Trophoblast cell (in vitro differentiated cells and primary cell): ENCODE results near the gene AGA.

Experiments
- DNase-seq, 2 donors: peaks; one replicate each; pipeline ENCODE4 v3.0.0-alpha.2; 2016
- H2AFZ ChIP-seq: 2 replicates; pipeline ENCODE4 v1.6.1; 2013; ENCODE audit warnings: low read length, moderate library complexity, mild to moderate bottlenecking; ENCODE audit not compliant: insufficient read depth, poor library complexity
- H2AK5ac ChIP-seq: 2 replicates; pipeline ENCODE4 v1.6.1; 2013; ENCODE audit warnings: mild to moderate bottlenecking, low read length
- H2BK120ac ChIP-seq: 2 replicates; pipeline ENCODE4 v1.6.1; 2013; ENCODE audit warnings: low read length, mild to moderate bottlenecking, moderate library complexity; ENCODE audit not compliant: insufficient read depth, poor library complexity
- H2BK12ac ChIP-seq: 2 replicates; pipeline ENCODE4 v1.6.1; 2013; ENCODE audit warnings: mild to moderate bottlenecking, low read length, moderate library complexity
- H2BK5ac ChIP-seq: 2 replicates; pipeline ENCODE4 v1.6.1; 2013; ENCODE audit warnings: low read length, low read depth, moderate library complexity, mild to moderate bottlenecking; ENCODE audit not compliant: poor library complexity
- H3K14ac ChIP-seq: 2 replicates; pipeline ENCODE4 v1.6.1; 2013; ENCODE audit warnings: mild to moderate bottlenecking, low read length
- H3K18ac ChIP-seq: 2 replicates; pipeline ENCODE4 v1.6.1; 2013; ENCODE audit warnings: mild to moderate bottlenecking, low read length
- H3K23ac ChIP-seq: 2 replicates; pipeline ENCODE4 v1.6.1; 2013; ENCODE audit warnings: low read length
- H3K27ac ChIP-seq: 2 replicates; pipeline ENCODE4 v1.5.1; 2013; ENCODE audit warnings: low read depth, mild to moderate bottlenecking, inconsistent platforms, low read length, moderate library complexity
- H3K27me3 ChIP-seq: 2 replicates; pipeline ENCODE4 v1.6.1; 2013; ENCODE audit warnings: inconsistent platforms, mild to moderate bottlenecking, low read length, moderate library complexity; ENCODE audit not compliant: insufficient read depth
- H3K36me3 ChIP-seq, 2 experiments: 1 replicate in 1 of 2; 2 replicates in 1 of 2; pipeline ENCODE4 v1.6.1; 2013; ENCODE audit warnings: low read length in 2 of 2, mild to moderate bottlenecking in 2 of 2, moderate library complexity in 1 of 2; ENCODE audit not compliant: insufficient read depth in 2 of 2, control insufficient read depth in 1 of 2
- H3K4ac ChIP-seq: 2 replicates; pipeline ENCODE4 v1.6.1; 2013; ENCODE audit warnings: low read depth, mild to moderate bottlenecking, low read length, moderate library complexity
- H3K4me1 ChIP-seq, 2 experiments: 1 replicate in 1 of 2; 2 replicates in 1 of 2; pipeline ENCODE4 v1.6.1; 2013; ENCODE audit warnings: low read length in 2 of 2, mild to moderate bottlenecking in 2 of 2, moderate library complexity in 1 of 2; ENCODE audit not compliant: insufficient read depth in 2 of 2, control insufficient read depth in 1 of 2
- H3K4me2 ChIP-seq: 2 replicates; pipeline ENCODE4 v1.6.1; 2013; ENCODE audit warnings: inconsistent platforms, mild to moderate bottlenecking, low read length, moderate library complexity
- H3K4me3 ChIP-seq: 2 replicates; pipeline ENCODE4 v1.5.1; 2013; ENCODE audit warnings: mild to moderate bottlenecking, low read depth, low read length, inconsistent platforms
- H3K79me1 ChIP-seq: one replicate; pipeline ENCODE4 v1.6.1; 2013; ENCODE audit warnings: low read length
- H3K79me2 ChIP-seq: 2 replicates; pipeline ENCODE4 v1.6.1; 2013; ENCODE audit warnings: low read length, mild to moderate bottlenecking; ENCODE audit not compliant: control insufficient read depth, insufficient read depth, poor library complexity
- H3K9ac ChIP-seq: 2 replicates; pipeline ENCODE4 v1.6.1; 2013; ENCODE audit warnings: mild to moderate bottlenecking, low read length
- H3K9me3 ChIP-seq: 2 replicates; pipeline ENCODE4 v1.6.1; 2013; ENCODE audit warnings: low read depth, mild to moderate bottlenecking, control low read depth, inconsistent platforms, low read length; ENCODE audit not compliant: insufficient read depth
- H4K12ac ChIP-seq: 2 replicates; pipeline ENCODE4 v1.6.1; 2013; ENCODE audit warnings: low read depth, mild to moderate bottlenecking, low read length, moderate library complexity
- H4K8ac ChIP-seq: 2 replicates; pipeline ENCODE4 v1.6.1; 2013; ENCODE audit warnings: low read depth, mild to moderate bottlenecking, low read length, moderate library complexity
- H4K91ac ChIP-seq: one replicate; pipeline ENCODE4 v1.6.1; 2013; ENCODE audit warnings: low read depth, mild to moderate bottlenecking, low read length, moderate library complexity
- WGBS: extraction: QIAGEN DNeasy Blood & Tissue Kit; methylation state at CpG from one replicate; pipeline ENCODE4 v1.1.7; 2013; ENCODE audit warnings: missing lambda C conversion rate; ENCODE audit not compliant: insufficient read length, insufficient coverage; ENCODE audit errors: extremely low coverage; 5-methylcytosine and 5-hydroxymethylcytosine counted together

AGA gene

GRCh38 chr4:177444911-177445736, 2.9 kb upstream of the AGA start:
- no peaks in the 10 kb centered on the region for H3K9me3 ChIP-seq
- peak; percentile 78 to 88 for DNase-seq
- no peak overlapping the region for H3K27ac ChIP-seq
- H3K4me1 ChIP-seq = peaks cover 0 to 3% of the 10 kb centered on the region in 2 experiments
- no peak overlapping the region for H2AFZ ChIP-seq
- no peak overlapping the region for H4K8ac ChIP-seq
- peaks cover 4% of the 10 kb centered on the region for H3K79me2 ChIP-seq
- H3K9ac ChIP-seq = no peak overlapping the region
- H3K79me1 ChIP-seq = peaks cover 6% of the 10 kb centered on the region
- H3K14ac ChIP-seq = no peak overlapping the region
- no peak overlapping the region for H3K18ac ChIP-seq
- no peaks in the 10 kb centered on the region for H3K36me3 ChIP-seq
- no peak overlapping the region for H2BK120ac ChIP-seq
- H3K27me3 ChIP-seq = no peaks in the 10 kb centered on the region
- no peak overlapping the region for H2BK5ac ChIP-seq
- H2AK5ac ChIP-seq = peak overlapping the region; percentile 79
- H3K23ac ChIP-seq = no peak overlapping the region
- no CpG with 5 or more reads among the region's 26 CpGs for WGBS
- no peak overlapping the region for H2BK12ac ChIP-seq
- no peak overlapping the region for H4K91ac ChIP-seq
- no peak overlapping the region for H3K4ac ChIP-seq
- H3K4me2 ChIP-seq = no peak overlapping the region
- H4K12ac ChIP-seq = peak overlapping the region; percentile 7
- H3K4me3 ChIP-seq = no peak overlapping the region

DNA sequence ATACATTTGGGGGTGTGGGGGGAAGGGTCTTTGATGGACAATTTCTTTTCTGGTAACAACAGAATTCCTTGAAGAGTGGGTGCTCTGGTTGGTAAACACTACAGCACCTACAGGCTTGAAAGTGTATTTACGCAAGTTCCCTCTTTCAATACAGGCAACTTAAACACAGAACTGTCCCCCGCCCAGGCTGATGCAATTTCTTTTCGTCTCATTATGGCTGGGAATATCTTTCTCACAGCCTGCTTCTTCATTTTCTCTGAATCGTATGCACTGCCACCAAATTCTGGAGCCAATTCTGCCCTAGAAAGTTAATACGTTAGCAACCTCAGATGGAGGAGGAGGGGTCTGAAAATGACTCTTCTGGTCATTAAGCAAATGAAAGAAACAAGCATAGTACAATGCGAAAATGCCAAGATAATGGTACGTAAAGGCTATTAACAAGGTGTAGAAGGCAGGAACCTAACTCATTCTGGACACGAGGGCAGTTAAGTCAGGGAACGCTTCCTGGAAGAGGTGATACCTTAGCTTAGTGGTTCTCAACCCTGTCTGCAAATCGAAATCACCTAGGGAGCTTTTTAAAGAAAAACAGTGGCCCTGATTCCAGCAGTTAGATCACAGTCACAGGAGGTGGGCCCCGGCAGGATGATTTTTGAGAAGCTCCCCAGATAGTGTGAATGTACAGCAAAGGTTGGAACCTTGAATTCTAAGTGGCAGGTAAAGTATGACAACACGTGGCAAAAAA, 1.0 kb downstream of the AGA start:
- Histone ChIP-seq H2AK5ac (no peak overlapping the region), H3K4me1 (peaks cover 0 to 3% of the 10 kb centered on the region in 2 experiments), H3K18ac (no peak overlapping the region), H2AFZ (peak overlapping the region; percentile 8), H3K27me3 (no peaks in the 10 kb centered on the region), H3K27ac (peak overlapping the region; percentile 10), H3K14ac (peak overlapping the region; percentile 12), H2BK12ac (no peak overlapping the region), H3K36me3 (no peaks in the 10 kb centered on the region), H3K79me2 (peaks cover 4% of the 10 kb centered on the region), H2BK120ac (no peak overlapping the region), H3K9me3 (no peaks in the 10 kb centered on the region), H3K4ac (no peak overlapping the region), H3K4me2 (peak overlapping the region; percentile 82), H3K9ac (peak overlapping the region; percentile 87), H4K91ac (no peak overlapping the region), H4K12ac (no peak overlapping the region), H3K79me1 (peaks cover 6% of the 10 kb centered on the region), H2BK5ac (no peak overlapping the region), H4K8ac (peak overlapping the region; percentile 29), H3K4me3 (no peak overlapping the region), H3K23ac (no peak overlapping the region)
- DNase-seq = peak in 1 of 2 donors; percentile 40
- no CpG with 5 or more reads among the region's 12 CpGs for WGBS

- no peak overlapping the region for H3K23ac ChIP-seq
- no peak for DNase-seq
- no CpG with 5 or more reads among the region's 7 CpGs for WGBS
- no peak overlapping the region for H4K91ac ChIP-seq
- no peak overlapping the region for H4K8ac ChIP-seq
- H4K12ac ChIP-seq = no peak overlapping the region
- H3K4ac ChIP-seq = no peak overlapping the region
- H3K27me3 ChIP-seq = no peaks in the 10 kb centered on the region
- no peak overlapping the region for H2AFZ ChIP-seq
- H3K27ac ChIP-seq = no peak overlapping the region
- H2BK5ac ChIP-seq = no peak overlapping the region
- no peak overlapping the region for H3K18ac ChIP-seq
- H3K4me2 ChIP-seq = no peak overlapping the region
- no peaks in the 10 kb centered on the region for H3K9me3 ChIP-seq
- H3K79me2 ChIP-seq = no peaks in the 10 kb centered on the region
- H3K79me1 ChIP-seq = no peaks in the 10 kb centered on the region
- H2AK5ac ChIP-seq = no peak overlapping the region
- H3K14ac ChIP-seq = no peak overlapping the region
- H3K4me1 ChIP-seq = peaks cover 0 to 4% of the 10 kb centered on the region in 2 experiments
- no peak overlapping the region for H3K9ac ChIP-seq
- no peak overlapping the region for H2BK120ac ChIP-seq
- no peaks in the 10 kb centered on the region for H3K36me3 ChIP-seq
- H2BK12ac ChIP-seq = no peak overlapping the region
- H3K4me3 ChIP-seq = no peak overlapping the region
Observed at GRCh38 chr4:177436456-177436855, 5.8 kb downstream of the AGA start.

DNA sequence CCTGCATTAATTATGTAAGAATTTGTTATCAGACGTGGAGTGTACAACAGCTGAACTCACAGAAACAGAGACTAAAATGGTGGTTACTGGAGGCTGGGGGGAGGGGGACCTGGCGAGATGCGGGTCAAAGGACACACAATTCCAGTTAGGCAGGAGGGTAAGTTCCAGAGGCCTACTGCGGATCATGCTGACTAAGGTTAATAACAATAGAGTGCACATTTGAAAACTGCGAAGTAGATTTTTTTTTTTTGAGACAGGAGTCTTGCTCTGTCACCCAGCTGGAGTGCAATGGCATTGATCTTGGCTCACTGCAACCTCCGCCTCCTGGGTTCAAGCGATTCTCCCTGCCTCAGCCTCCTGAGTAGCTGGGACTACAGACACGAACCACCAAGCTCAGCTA, 7.6 kb downstream of the AGA start:
- peak; percentile 29 to 66 for DNase-seq
- Histone ChIP-seq H3K79me1 (no peaks in the 10 kb centered on the region), H2AFZ (no peak overlapping the region), H2BK120ac (no peak overlapping the region), H3K18ac (no peak overlapping the region), H3K4me2 (no peak overlapping the region), H3K4me1 (peaks cover 0 to 2% of the 10 kb centered on the region in 2 experiments), H3K14ac (no peak overlapping the region), H2BK12ac (no peak overlapping the region), H4K12ac (no peak overlapping the region), H4K8ac (no peak overlapping the region), H3K36me3 (no peaks in the 10 kb centered on the region), H2AK5ac (no peak overlapping the region), H3K23ac (no peak overlapping the region), H3K9ac (no peak overlapping the region), H3K27me3 (no peaks in the 10 kb centered on the region), H3K79me2 (no peaks in the 10 kb centered on the region), H3K4ac (no peak overlapping the region), H3K9me3 (no peaks in the 10 kb centered on the region), H3K4me3 (no peak overlapping the region), H2BK5ac (no peak overlapping the region), H4K91ac (no peak overlapping the region), H3K27ac (no peak overlapping the region)
- WGBS = no CpG with 5 or more reads among the region's 8 CpGs
